Measurements from ENCODE around the gene BAG3.
A peak's percentile ranks its signal among the peaks of the same experiment; 100 is the strongest.
"Not testable (repeated sequence)": the region's sequence is repeated elsewhere in the genome, so short reads cannot be mapped to it uniquely, and the experiment has no call there.

BAG3 gene

GRCh38 chr10:119694608-119695007 lies 43.4 kb downstream of the BAG3 start:
- no peak for DNase-seq (ENCODE audit: low read depth)

GRCh38 chr10:119700321-119700954 lies 49.3 kb downstream of the BAG3 start:
- no peak for DNase-seq (ENCODE audit: low read depth)

- no peak for DNase-seq (ENCODE audit: low read depth)
These were observed 50.7 kb downstream of the BAG3 start for GRCh38 chr10:119701861-119702260.

GRCh38 chr10:119702583-119702982 lies 51.4 kb downstream of the BAG3 start:
- DNase-seq (ENCODE audit: low read depth), result no peak

- no peak for DNase-seq (ENCODE audit: low read depth)
These were observed 52.8 kb downstream of the BAG3 start for GRCh38 chr10:119703903-119704508.

GRCh38 chr10:119705434-119705831 lies 54.3 kb downstream of the BAG3 start:
- DNase-seq (ENCODE audit: low read depth), result no peak

GRCh38 chr10:119706521-119707278 lies 55.5 kb downstream of the BAG3 start:
- no peak for DNase-seq (ENCODE audit: low read depth)

GRCh38 chr10:119707331-119707730 lies 56.2 kb downstream of the BAG3 start:
- DNase-seq (ENCODE audit: low read depth), result not testable (repeated sequence)

GRCh38 chr10:119710935-119711334 lies 59.8 kb downstream of the BAG3 start:
- not testable (repeated sequence) for DNase-seq (ENCODE audit: low read depth)

GRCh38 chr10:119713744-119714483 lies 62.7 kb downstream of the BAG3 start:
- no peak for DNase-seq (ENCODE audit: low read depth)

- DNase-seq (ENCODE audit: low read depth), result no peak
These were observed 63.3 kb downstream of the BAG3 start for GRCh38 chr10:119714484-119714816.

GRCh38 chr10:119715628-119716505 lies 64.7 kb downstream of the BAG3 start:
- no peak for DNase-seq (ENCODE audit: low read depth)

- no peak for DNase-seq (ENCODE audit: low read depth)
These were observed 72.0 kb downstream of the BAG3 start for GRCh38 chr10:119723161-119723560.

GRCh38 chr10:119723624-119724023 lies 72.4 kb downstream of the BAG3 start:
- no peak for DNase-seq (ENCODE audit: low read depth)

GRCh38 chr10:119724593-119725516 lies 73.7 kb downstream of the BAG3 start:
- no peak for DNase-seq (ENCODE audit: low read depth)

- DNase-seq (ENCODE audit: low read depth), result no peak
These were observed 74.3 kb downstream of the BAG3 start for GRCh38 chr10:119725517-119725827.

GRCh38 chr10:119725828-119726675 lies 74.9 kb downstream of the BAG3 start, which contains the start of gene INPP5F:
Gene INPP5F (plus strand): TSS chr10:119726050. CDS start chr10:119726263, 213 bp downstream.
- DNase-seq (ENCODE audit: low read depth), result peak; percentile 98

- no peak for DNase-seq (ENCODE audit: low read depth)
These were observed 75.6 kb downstream of the BAG3 start for GRCh38 chr10:119726676-119727261.

All from GM04504 (cell line).